GM10248 (cell line): ENCODE data around the gene MYH3.

Experiments
- CTCF ChIA-PET: fragments of 300-600 bp; sonication (Branson Sonifier 250); formaldehyde crosslinking; extraction: SDS; loops from one replicate; lab custom pipeline; 2021; ENCODE audit warnings: antibody characterized with exemption; lab: Yijun Ruan, JAX
- POLR2A ChIA-PET: fragments of 350-650 bp; sonication (Branson Sonifier 250); formaldehyde crosslinking; extraction: SDS; loops from one replicate; lab custom pipeline; 2020; ENCODE audit warnings: antibody characterized with exemption; lab: Yijun Ruan, JAX
- DNase-seq: peaks from one replicate; pipeline ENCODE4 v3.0.0; 2012; ENCODE audit errors: extremely low spot score
- CTCF ChIP-seq: IDR thresholded peaks from 2 replicates; pipeline ENCODE4 v1.5.1; 2012; ENCODE audit warnings: mild to moderate bottlenecking, low read depth; ENCODE audit errors: extremely low read depth, missing control alignments, control extremely low read depth

Gene MYH3

GRCh38 chr17:10583834-10584233, 73.3 kb downstream of the MYH3 start:
- no peak for DNase-seq
- ChIA-PET CTCF (interaction anchor here (1.1 to 1.5 kb wide), 2 partner anchors 32 to 35 kb away, joined by 3 to 5 read pairs; no protein-coding TSS in a partner anchor), POLR2A (no interaction called here)
- TF ChIP-seq CTCF, result no peak

GRCh38 chr17:10579270-10579669, 77.8 kb downstream of the MYH3 start:
- no peak for TF ChIP-seq CTCF
- POLR2A ChIA-PET, result no interaction called here
- CTCF ChIA-PET, result interaction anchor here (1.0 to 2.9 kb wide), 2 partner anchors 11 to 38 kb away, joined by 4 to 12 read pairs; no protein-coding TSS in a partner anchor
- no peak for DNase-seq
